K562 (cell line): Measurements from ENCODE around the gene OR4D2. TPM values are rescaled to one million over a fixed set of nuclear protein-coding genes. Genes with fewer than 3 reads are reported as not detected.

ENCODE experiments used
- DDX20 ChIP-seq: fragments of 450-650 bp; IDR thresholded peaks from 2 replicates; pipeline ENCODE4 v1.6.1; 2016; ENCODE audit warnings: missing genetic modification characterization, low read depth, mild to moderate bottlenecking, missing compliant biosample characterization, moderate library complexity
- MCM5 ChIP-seq: fragments of 450-650 bp; IDR thresholded peaks from 2 replicates; pipeline ENCODE4 v1.6.1; 2016; ENCODE audit warnings: low read depth
- NBN ChIP-seq: fragments of 450-650 bp; IDR thresholded peaks from 2 replicates; pipeline ENCODE4 v1.6.1; 2016; ENCODE audit warnings: low read depth, mild to moderate bottlenecking
- NR3C1 ChIP-seq: sonication (generic); formaldehyde crosslinking; IDR thresholded peaks from 2 replicates; pipeline ENCODE4 v1.8.1; 2022; ENCODE audit warnings: missing genetic modification reagents
- SMARCE1 ChIP-seq: fragments of 450-650 bp; IDR thresholded peaks from 2 replicates; pipeline ENCODE4 v1.7.1; 2016; ENCODE audit warnings: mild to moderate bottlenecking
- STAG1 ChIP-seq: sonication (generic); formaldehyde crosslinking; IDR thresholded peaks from 2 replicates; pipeline ENCODE4 v1.5.0; 2020; ENCODE audit warnings: missing genetic modification reagents, borderline replicate concordance
- ZBTB40 ChIP-seq, 2 experiments: fragments of 450-650 bp in 1 of 2; sonication (generic) in 1 of 2; formaldehyde crosslinking in 1 of 2; IDR thresholded peaks; 2 replicates each; pipeline versions ENCODE4 v1.7.1 to v1.9.0; 2016 to 2022; ENCODE audit warnings: inconsistent platforms in 1 of 2, mild to moderate bottlenecking in 1 of 2, missing genetic modification reagents in 1 of 2
- ZMIZ1 ChIP-seq, 2 experiments: fragments of 150-350 bp in 1 of 2; IDR thresholded peaks; 2 replicates each; pipeline ENCODE4 v1.6.1; 2012 to 2016; ENCODE audit warnings: low read depth in 2 of 2, low read length in 2 of 2, mild to moderate bottlenecking in 1 of 2, moderate library complexity in 1 of 2
- ZNF146 ChIP-seq: IDR thresholded peaks from one replicate; pipeline ENCODE4 v1.6.1; 2018; ENCODE audit warnings: missing compliant biosample characterization; ENCODE audit not compliant: unreplicated experiment
- ZNF655 ChIP-seq: fragments of 250-450 bp; sonication (Bioruptor Pico); IDR thresholded peaks from 2 replicates; pipeline ENCODE4 v1.5.0; 2021
- polyA plus RNA-seq, 8 experiments: library from polyadenylated mRNA; depleted of rRNA in 4 of 8; stranded (reverse) in 5 of 8; unstranded in 3 of 8; fragments of >200 nt; fragmentation: Nextera tagmentation in 2 of 8; fragmentation: Illumina TruSeq in 1 of 8; extraction: Ambion mirVana in 2 of 8; extraction: Trizol in 1 of 8; gene quantifications; 2 replicates each; pipeline versions ENCODE4 v1.2.1 to v1.2.3, GENCODE V29; 2011 to 2014; ENCODE audit warnings: inconsistent platforms in 1 of 8, missing spikeins in 1 of 8
- total RNA-seq, 7 experiments: library from RNA; depleted of rRNA in 6 of 7; stranded (reverse); fragments of >200 nt in 6 of 7; fragmentation: Illumina TruSeq in 2 of 7; extraction: Trizol in 2 of 7; gene quantifications; 2 replicates each; pipeline versions ENCODE4 v1.2.1 to v1.2.3, GENCODE V29; 2011 to 2021; ENCODE audit warnings: low replicate concordance in 1 of 7

Gene OR4D2
- total and polyA plus RNA-seq, 9 of the 15 experiments (the other 6 are each of a cell fraction or from before 2014, with no cell fraction given), result not detected

- TF ChIP-seq ZBTB40 (IDR thresholded peaks at IDR 0.05), result no peak
- no peak for TF ChIP-seq ZBTB40 (CRISPR knock-in tag; IDR thresholded peaks at IDR 0.05)
- no peak for TF ChIP-seq NR3C1 (CRISPR knock-in tag)
- TF ChIP-seq NBN, result no peak
- no peak for TF ChIP-seq STAG1 (CRISPR knock-in tag)
- no peak for TF ChIP-seq SMARCE1
- no peak for TF ChIP-seq ZNF655 (CRISPR knock-in tag)
- no peak for TF ChIP-seq ZNF146 (CRISPR knock-in tag)
- no peak for TF ChIP-seq DDX20
- TF ChIP-seq ZMIZ1 (IDR thresholded peaks at IDR 0.05; ENCODE audit: low read depth in 2 of 2, low read length in 2 of 2), result no peak
- no peak for TF ChIP-seq MCM5
These were observed 52.4 kb downstream of the OR4D2 start, which contains the start of gene MKS1 (continued) for GRCh38 chr17:58219007-58219788.
